Activated CD4-positive, alpha-beta T cell treated with anti-CD3 and anti-CD28 coated beads, Interleukin-2, amount 50 U/mL, for 16 hours (primary cell): ENCODE measurements around the gene NHLRC2.
A peak's percentile ranks its signal among the peaks of the same experiment; 100 is the strongest.
"Not testable (repeated sequence)": the region's sequence is repeated elsewhere in the genome, so short reads cannot be mapped to it uniquely, and the experiment has no call there.

Source experiments
- DNase-seq: peaks from one replicate; pipeline ENCODE4 v3.0.0-alpha.2; 2020

NHLRC2 gene

GRCh38 chr10:113854013-113854760 lies at the start of gene NHLRC2, which contains the start of gene DCLRE1A:
NHLRC2 (plus strand) TSS chr10:113854661; CDS start chr10:113854873, 212 bp downstream.
DCLRE1A (minus strand) TSS chr10:113854082; CDS start chr10:113853182, 900 bp downstream.
- DNase-seq, result peak; percentile 72

DNA sequence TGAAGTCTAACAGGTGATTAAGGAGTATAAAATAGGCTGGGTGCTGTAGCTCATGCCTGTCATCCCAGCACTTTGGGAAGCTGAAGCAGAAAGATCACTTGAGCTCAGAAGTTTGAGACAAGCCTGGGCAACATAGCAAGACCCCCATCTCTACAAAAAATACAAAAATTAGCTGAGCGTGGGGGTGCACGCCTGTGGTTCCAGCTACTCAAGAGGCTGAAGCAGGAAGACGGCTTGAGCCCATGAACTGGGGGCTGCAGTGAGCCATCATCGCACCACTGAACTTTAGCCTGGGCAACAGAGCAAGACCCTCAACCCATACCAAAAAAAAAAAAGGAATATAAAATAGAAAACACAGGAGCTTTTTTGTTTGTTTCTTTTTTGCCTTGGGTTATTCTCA lies 48.0 kb upstream of the NHLRC2 start:
- no peak for DNase-seq

GRCh38 chr10:113808168-113808567 lies 46.3 kb upstream of the NHLRC2 start:
- DNase-seq, result no peak

- not testable (repeated sequence) for DNase-seq
These were observed 39.8 kb upstream of the NHLRC2 start for GRCh38 chr10:113814700-113815099.

- DNase-seq, result no peak
These were observed 34.5 kb upstream of the NHLRC2 start for GRCh38 chr10:113819989-113820388.

- no peak for DNase-seq
These were observed 34.0 kb upstream of the NHLRC2 start for GRCh38 chr10:113820507-113820906.

GRCh38 chr10:113821306-113821705 lies 33.2 kb upstream of the NHLRC2 start:
- DNase-seq, result not testable (repeated sequence)

- no peak for DNase-seq
These were observed 32.3 kb upstream of the NHLRC2 start for GRCh38 chr10:113822174-113822573.

- no peak for DNase-seq
These were observed 31.1 kb upstream of the NHLRC2 start for GRCh38 chr10:113823389-113823788.

DNA sequence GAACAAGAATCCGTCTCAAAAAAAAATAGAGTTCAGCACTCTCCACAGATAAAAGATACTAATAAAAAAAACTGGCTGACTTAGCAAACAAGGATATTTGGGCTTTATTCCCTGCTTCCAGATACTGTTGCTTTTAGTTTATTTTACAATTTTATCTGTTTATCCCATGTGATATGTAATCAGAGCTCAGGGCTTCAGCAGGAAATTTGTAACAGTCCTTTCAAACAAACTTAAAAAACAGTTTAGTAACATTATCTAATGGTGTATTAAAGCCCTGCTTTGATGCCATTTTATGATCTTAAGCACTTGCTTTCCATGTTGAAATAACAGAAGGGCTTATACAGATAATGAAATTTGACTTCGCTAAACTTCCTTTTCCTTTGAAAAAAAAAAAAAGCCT lies 28.7 kb upstream of the NHLRC2 start:
- no peak for DNase-seq

DNA sequence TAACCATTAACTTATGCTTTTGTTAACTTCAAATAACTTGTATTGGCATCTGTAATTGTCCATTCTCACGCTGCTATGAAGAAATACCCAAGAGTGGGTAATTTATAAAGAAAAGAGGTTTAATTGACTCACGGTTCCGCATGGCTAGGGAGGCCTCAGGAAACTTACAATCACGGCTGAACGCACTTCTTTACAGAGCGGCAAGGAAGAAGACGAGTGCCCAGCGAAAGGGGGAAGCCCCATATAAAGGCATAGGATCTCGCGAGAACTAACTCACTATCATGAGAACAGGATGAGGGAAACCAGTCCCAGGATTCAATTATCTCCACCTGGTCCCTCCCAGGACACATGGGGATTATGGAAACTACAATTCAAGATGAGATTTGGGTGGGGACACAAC lies 25.9 kb upstream of the NHLRC2 start:
- DNase-seq, result not testable (repeated sequence)

- no peak for DNase-seq
These were observed 12.3 kb upstream of the NHLRC2 start for GRCh38 chr10:113842171-113842570.

- no peak for DNase-seq
These were observed 10.4 kb upstream of the NHLRC2 start for GRCh38 chr10:113843972-113844485.

DNA sequence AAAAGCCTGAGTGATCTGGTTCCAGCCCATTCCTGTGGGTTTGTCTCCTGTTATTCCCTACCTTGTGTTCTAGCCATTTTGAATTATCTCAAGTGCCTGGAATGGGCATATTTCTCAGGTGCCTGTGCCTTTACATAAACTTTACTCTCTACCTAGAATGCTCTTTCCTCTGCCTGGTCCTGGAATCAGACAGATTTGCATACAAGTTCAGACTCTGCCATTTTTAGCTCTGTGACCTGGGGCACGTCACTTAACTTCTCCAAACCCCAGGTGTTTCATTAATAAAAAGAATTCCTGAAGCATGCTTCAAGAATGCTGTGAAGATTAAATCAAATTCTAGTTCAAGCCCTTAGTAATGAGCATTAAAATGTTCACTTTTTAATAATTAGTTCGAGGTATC lies 8.4 kb upstream of the NHLRC2 start:
- no peak for DNase-seq

GRCh38 chr10:113849140-113849803 lies 5.2 kb upstream of the NHLRC2 start:
- DNase-seq, result no peak

DNA sequence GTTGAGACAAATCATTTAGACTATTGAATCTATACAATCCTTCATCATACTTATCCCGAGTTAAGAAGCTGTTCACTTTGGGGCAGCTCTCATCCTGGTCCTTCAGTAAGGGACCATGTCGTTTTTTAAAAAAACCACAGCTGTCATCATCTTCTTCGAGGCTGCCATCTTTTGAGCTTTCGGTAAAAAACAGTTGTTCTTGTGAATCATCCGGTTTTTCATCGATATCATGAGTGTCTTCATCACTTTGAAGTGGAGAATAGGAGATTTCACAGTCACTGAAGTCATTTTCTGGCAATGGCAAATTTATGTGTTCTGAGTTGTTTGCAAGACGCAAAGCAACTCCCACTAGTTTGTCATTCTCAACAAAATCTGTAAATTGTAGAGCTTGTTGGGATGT lies 4.5 kb upstream of the NHLRC2 start:
- no peak for DNase-seq

- no peak for DNase-seq
These were observed 866 bp upstream of the NHLRC2 start for GRCh38 chr10:113853578-113854012.

DNA sequence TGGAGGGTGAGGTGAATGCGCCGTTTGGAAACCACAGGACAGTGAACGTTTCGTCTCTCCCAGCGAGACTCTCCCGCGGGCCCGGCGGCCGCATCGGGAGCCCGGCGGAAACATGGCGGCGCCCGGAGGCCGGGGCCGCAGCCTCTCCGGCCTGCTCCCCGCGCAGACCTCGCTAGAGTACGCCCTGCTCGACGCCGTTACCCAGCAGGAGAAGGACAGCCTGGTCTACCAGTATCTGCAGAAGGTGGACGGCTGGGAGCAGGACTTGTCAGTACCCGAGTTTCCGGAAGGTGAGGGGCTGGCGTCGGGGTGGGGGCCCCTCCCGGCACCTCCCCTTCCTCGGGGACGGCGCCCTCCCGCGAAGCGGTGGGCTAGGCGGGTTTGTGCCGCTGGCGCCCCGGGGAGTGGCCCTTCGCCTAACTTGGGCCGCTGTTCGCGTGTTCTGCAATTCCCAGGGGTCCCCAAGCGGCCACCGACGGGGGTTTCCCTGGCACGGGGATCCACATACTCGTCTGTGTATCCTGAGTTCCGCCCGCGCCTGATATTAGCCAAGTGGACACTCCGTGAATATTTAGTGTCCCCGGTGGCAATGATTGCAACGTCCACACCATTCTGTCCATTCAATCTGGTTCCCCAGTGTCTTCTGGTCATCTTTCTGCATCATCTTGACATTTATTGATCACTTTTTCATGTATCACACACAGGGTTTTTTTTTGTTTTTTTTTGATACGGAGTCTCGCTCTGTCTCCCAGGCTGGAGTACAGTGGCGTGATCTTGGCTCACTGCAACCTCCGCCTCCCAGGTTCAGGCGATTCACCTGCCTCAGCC lies 514 bp downstream of the NHLRC2 start:
- DNase-seq, result peak; percentile 44

- DNase-seq, result no peak
These were observed 2.1 kb downstream of the NHLRC2 start for GRCh38 chr10:113856563-113856962.

GRCh38 chr10:113857210-113857609 lies 2.7 kb downstream of the NHLRC2 start:
- no peak for DNase-seq

GRCh38 chr10:113858541-113858940 lies 4.1 kb downstream of the NHLRC2 start:
- no peak for DNase-seq

GRCh38 chr10:113859261-113859660 lies 4.8 kb downstream of the NHLRC2 start:
- DNase-seq, result no peak

DNA sequence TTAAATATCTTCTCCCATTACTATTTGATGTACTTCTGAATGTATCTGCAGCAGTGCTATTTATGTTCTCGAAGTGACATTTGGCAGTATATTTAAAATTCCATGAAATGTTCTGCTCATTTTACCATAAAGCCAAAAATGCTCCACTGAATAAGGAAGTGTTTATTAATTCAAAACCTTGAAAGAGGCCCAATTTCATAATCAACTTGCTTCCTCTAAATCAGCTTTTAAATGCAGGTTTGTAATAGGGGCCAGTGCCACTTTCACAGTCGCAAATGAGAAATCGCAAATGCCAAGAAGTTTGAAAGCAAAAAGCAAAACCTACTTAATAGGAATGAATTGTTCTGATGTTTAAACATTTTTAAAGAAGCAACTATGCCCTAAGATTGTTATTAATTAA lies 11.4 kb downstream of the NHLRC2 start:
- no peak for DNase-seq
